ENCODE results near the gene CNBD2.

DNA sequence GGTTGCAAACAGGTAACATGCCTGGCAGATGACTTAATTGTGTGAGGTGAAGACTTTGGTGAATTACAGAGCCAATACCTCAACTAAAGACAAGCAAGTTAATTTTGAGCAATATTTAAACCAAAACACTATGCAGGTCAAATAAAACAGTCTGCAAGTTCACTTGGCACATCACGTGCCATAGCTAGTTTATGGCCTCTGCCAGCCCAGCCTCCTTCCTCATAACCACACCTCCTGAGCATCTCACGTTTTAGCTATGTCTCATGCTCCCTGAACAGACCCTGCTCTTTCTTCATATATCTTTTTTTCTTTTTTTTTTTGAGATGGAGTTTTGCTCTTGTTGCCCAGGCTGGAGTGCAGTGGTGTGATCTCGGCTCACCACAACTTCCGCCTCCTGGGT lies 4.5 kb upstream of the CNBD2 start:
- TF ChIP-seq, protein P1, sequence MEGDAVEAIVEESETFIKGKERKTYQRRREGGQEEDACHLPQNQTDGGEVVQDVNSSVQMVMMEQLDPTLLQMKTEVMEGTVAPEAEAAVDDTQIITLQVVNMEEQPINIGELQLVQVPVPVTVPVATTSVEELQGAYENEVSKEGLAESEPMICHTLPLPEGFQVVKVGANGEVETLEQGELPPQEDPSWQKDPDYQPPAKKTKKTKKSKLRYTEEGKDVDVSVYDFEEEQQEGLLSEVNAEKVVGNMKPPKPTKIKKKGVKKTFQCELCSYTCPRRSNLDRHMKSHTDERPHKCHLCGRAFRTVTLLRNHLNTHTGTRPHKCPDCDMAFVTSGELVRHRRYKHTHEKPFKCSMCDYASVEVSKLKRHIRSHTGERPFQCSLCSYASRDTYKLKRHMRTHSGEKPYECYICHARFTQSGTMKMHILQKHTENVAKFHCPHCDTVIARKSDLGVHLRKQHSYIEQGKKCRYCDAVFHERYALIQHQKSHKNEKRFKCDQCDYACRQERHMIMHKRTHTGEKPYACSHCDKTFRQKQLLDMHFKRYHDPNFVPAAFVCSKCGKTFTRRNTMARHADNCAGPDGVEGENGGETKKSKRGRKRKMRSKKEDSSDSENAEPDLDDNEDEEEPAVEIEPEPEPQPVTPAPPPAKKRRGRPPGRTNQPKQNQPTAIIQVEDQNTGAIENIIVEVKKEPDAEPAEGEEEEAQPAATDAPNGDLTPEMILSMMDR (IDR thresholded peaks at IDR 0.05), result no peak
- TF ChIP-seq POLR2A (IDR thresholded peaks at IDR 0.05), result no peak
